GM18951 (cell line): ENCODE data around the gene LPAR3.

ENCODE experiments used
- POLR2A ChIP-seq: IDR thresholded peaks from 4 replicates; pipeline ENCODE4 v1.6.1; 2011; ENCODE audit warnings: mild to moderate bottlenecking; ENCODE audit not compliant: insufficient read length, insufficient read depth; ENCODE audit errors: extremely low read depth
- in situ Hi-C: fragments of 300-500 bp; cut with MboI; formaldehyde crosslinking; loops from one replicate; pipeline ENCODE4 v1.12.0; 2022; ENCODE audit warnings: low sequenced_read_pairs, mixed read lengths, inconsistent platforms; ENCODE audit not compliant: unreplicated experiment

LPAR3 gene, protein sequence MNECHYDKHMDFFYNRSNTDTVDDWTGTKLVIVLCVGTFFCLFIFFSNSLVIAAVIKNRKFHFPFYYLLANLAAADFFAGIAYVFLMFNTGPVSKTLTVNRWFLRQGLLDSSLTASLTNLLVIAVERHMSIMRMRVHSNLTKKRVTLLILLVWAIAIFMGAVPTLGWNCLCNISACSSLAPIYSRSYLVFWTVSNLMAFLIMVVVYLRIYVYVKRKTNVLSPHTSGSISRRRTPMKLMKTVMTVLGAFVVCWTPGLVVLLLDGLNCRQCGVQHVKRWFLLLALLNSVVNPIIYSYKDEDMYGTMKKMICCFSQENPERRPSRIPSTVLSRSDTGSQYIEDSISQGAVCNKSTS

DNA sequence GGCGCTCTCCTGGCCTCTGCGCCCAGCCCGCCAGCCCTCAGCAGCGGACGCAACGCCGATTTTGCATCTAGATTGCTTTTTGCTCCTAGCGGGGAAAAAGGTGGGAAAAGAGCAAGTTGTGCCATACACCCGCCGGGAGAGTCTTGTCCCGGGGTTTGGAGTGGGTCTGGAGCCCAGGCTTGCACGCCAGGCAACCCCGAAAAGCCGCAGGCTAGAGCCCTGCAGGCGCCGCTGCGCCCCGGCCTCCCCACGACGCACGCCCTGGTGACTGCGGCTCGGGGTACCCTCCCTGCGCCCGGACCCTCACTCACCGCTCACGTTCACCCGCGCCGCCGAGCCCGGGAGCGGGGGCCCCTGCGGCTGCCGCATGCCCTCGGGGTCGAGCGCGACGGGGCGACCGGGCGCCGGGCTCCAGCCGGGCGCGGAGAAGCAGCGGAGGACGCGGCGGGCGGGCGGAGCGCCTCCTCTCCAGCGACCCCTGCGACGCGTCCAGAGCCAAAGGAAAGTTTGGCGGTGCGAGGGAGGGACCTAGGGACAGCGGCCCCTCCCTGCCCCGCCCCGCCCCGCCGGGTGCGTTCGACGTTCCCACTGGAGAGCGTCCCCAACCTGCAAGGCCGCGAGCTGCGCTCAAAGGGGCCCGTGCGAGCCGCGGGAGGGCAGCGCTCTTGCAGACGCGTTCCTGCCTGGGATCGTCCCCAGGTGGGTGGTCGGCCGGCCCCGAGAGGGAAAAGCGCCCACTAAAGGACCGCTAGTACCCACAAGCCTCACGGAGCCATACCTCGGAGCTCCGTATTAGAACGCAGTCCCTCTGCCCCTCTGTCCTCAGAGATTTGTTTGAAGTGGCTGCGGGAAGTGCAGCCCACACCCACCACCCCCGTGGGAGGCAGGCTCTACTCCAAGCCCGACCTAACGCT lies at the start of gene LPAR3:
Gene LPAR3 (minus strand): TSS at position 502 of the 914 bp plus-strand sequence. CDS start 27,086 bp downstream, outside the sequence.
- no peak for TF ChIP-seq POLR2A
- in situ Hi-C loops: no loop called here

- in situ Hi-C loops: loop anchor here (10.0 kb wide), 1 partner anchor 323 kb away; no protein-coding TSS in a partner anchor
Observed at GRCh38 chr1:84941843-84942242, 48.8 kb upstream of the LPAR3 start.

GRCh38 chr1:84940481-84940880 lies 47.5 kb upstream of the LPAR3 start:
- no peak for TF ChIP-seq POLR2A
- in situ Hi-C loops: loop anchor here (10.0 kb wide), 1 partner anchor 324 kb away; no protein-coding TSS in a partner anchor

More at GRCh38 chr1:84941843-84942242, 48.8 kb upstream of the LPAR3 start:
- no peak for TF ChIP-seq POLR2A

- in situ Hi-C loops: loop anchor here (10.0 kb wide), 1 partner anchor 325 kb away; no protein-coding TSS in a partner anchor
- TF ChIP-seq POLR2A: no peak
Observed at GRCh38 chr1:84939761-84940160, 46.8 kb upstream of the LPAR3 start.

DNA sequence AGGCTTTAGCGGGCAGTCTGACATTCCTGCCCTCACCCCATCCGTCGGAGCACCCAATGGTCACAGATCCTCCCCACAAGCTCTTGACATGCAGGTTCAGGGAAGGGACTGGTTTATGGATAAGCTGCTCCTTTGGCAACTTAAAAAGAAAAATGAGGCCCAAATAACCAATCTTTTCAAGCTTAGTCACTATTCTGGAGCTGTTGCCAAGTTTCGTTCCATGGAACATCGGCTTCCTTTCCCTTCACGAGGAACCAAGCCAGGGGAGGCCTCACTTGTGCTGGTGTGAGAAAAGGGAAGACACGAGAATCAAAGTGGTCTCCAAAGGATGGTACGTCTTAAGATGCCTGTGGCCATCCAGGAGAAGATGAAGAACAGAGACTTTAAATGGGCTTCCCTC lies 46.1 kb upstream of the LPAR3 start:
- TF ChIP-seq POLR2A: no peak
- in situ Hi-C loops: no loop called here

- no peak for TF ChIP-seq POLR2A
- in situ Hi-C loops: no loop called here
Observed at GRCh38 chr1:84936116-84936810, 43.3 kb upstream of the LPAR3 start.

GRCh38 chr1:84933011-84933611 lies 40.1 kb upstream of the LPAR3 start:
- in situ Hi-C loops: no loop called here
- TF ChIP-seq POLR2A: no peak

GRCh38 chr1:84930831-84931230 lies 37.8 kb upstream of the LPAR3 start:
- TF ChIP-seq POLR2A: no peak
- in situ Hi-C loops: no loop called here

DNA sequence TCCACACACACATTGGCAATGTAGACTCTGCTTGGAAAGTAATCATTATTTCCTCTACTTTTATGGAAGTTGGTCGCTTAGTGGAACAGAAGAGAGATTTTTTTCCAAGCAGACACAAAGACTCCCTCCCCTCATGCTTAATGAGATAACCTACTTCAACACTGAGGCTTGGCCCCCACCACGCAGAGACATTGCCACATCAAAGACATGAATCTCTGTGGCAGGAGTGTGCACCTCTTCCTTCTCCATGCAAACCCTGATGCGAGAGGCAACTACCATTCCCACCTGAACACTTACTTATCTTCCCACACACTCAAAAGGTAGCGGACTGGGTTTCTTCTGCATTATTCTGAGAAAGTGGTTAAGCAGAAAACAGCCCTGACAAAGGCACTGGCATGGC lies 37.3 kb upstream of the LPAR3 start:
- TF ChIP-seq POLR2A: no peak
- in situ Hi-C loops: no loop called here

GRCh38 chr1:84929581-84929980 lies 36.6 kb upstream of the LPAR3 start:
- no peak for TF ChIP-seq POLR2A
- in situ Hi-C loops: no loop called here

GRCh38 chr1:84928979-84929378 lies 36.0 kb upstream of the LPAR3 start:
- in situ Hi-C loops: no loop called here
- TF ChIP-seq POLR2A: no peak

DNA sequence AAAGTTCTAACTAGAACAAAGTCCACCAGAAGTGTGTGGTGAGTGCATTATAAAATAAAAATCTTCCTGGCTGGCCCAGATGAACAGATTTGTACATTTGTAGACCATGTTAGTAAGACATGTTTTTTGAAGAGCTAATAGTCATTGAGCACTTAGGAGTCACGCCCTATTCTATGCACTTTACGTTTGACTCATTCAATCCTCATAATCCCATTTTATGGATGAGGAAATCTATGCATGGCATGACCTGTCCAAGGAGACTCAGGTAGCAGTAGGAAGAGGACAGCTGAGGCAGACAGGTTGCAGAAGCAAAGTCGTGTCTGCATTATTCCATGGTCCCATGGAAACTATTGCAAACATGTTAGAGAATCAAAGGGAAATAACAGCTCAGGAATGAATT lies 30.3 kb upstream of the LPAR3 start:
- in situ Hi-C loops: no loop called here
- no peak for TF ChIP-seq POLR2A
